OCI-LY1 (cell line): ENCODE results near the gene CADM1.

Source experiments
- CTCF ChIP-seq: fragments of 200-600 bp; sonication (generic), shearing (Covaris generic); IDR thresholded peaks from 2 replicates; pipeline ENCODE4 v1.5.1; 2017; ENCODE audit warnings: mild to moderate bottlenecking, antibody characterized with exemption, low read length, moderate library complexity, mixed read lengths
- EZH2 ChIP-seq: fragments of 200-600 bp; sonication (generic), shearing (Covaris generic); IDR thresholded peaks from 2 replicates; pipeline ENCODE4 v1.8.0; 2017; ENCODE audit warnings: borderline replicate concordance, mixed run types, mild to moderate bottlenecking, antibody characterized with exemption, low read length, moderate library complexity, mixed read lengths

- TF ChIP-seq CTCF (no peak), EZH2 (no peak)
These were observed 113.8 kb downstream of the CADM1 start for GRCh38 chr11:115390441-115390840.
